Adrenal gland (tissue), 5 donors: ENCODE results near the gene RMDN3.

Experiments used
- POLR2A ChIP-seq, 2 donors: fragments of 450-650 bp; IDR thresholded peaks; one replicate each; pipeline ENCODE4 v1.6.1; 2017; ENCODE audit warnings: antibody characterized with exemption in 2 of 2, mild to moderate bottlenecking in 2 of 2, moderate library complexity in 1 of 2
- TF ChIP-seq, protein P1 (sequence below), 6 experiments: fragments of 450-650 bp in 4 of 6; fragments of 200-600 bp in 2 of 6; sonication (generic) in 1 of 6; IDR thresholded peaks; 1 replicate in 5 of 6; 2 replicates in 1 of 6; pipeline versions ENCODE4 v1.5.1 to v1.8.0; 2016 to 2021; ENCODE audit warnings: antibody characterized with exemption in 6 of 6, mild to moderate bottlenecking in 2 of 6, moderate library complexity in 1 of 6
- donor health status: DM: no; HTN: no; CAD: no.

DNA sequence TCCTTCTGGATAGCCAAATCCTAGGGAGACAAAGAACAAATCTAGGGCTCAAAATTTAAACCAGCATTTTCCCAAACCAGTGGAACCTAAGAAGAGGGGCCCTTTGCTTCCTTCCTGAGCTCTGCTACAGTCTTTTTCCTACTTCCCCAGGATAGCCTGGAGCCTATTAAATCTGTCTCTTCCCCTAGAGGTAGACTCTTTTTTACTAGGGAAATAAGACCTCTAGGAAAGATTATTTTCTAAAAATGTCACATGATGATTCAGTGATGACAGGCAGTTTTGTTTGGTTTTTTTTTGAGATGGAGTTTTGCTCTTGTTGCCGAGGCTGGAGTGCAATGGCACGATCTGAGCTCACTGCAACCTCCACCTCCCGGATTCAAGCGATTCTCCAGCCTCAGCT, 18.5 kb downstream of the RMDN3 start:
- TF ChIP-seq POLR2A (IDR thresholded peaks at IDR 0.05) = no peak
- TF ChIP-seq, protein P1, sequence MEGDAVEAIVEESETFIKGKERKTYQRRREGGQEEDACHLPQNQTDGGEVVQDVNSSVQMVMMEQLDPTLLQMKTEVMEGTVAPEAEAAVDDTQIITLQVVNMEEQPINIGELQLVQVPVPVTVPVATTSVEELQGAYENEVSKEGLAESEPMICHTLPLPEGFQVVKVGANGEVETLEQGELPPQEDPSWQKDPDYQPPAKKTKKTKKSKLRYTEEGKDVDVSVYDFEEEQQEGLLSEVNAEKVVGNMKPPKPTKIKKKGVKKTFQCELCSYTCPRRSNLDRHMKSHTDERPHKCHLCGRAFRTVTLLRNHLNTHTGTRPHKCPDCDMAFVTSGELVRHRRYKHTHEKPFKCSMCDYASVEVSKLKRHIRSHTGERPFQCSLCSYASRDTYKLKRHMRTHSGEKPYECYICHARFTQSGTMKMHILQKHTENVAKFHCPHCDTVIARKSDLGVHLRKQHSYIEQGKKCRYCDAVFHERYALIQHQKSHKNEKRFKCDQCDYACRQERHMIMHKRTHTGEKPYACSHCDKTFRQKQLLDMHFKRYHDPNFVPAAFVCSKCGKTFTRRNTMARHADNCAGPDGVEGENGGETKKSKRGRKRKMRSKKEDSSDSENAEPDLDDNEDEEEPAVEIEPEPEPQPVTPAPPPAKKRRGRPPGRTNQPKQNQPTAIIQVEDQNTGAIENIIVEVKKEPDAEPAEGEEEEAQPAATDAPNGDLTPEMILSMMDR (IDR thresholded peaks at IDR 0.05) = no peak
